Anterior cingulate cortex (tissue), 58 donors: ENCODE data around the gene C3orf38.
"Not testable (repeated sequence)": the region's sequence is repeated elsewhere in the genome, so short reads cannot be mapped to it uniquely, and the experiment has no call there.

Source experiments
- DNase-seq, 58 donors: peaks; one replicate each; lab custom pipeline; 2025; lab: John Stamatoyannopoulos, UW

The C3orf38 gene

DNA sequence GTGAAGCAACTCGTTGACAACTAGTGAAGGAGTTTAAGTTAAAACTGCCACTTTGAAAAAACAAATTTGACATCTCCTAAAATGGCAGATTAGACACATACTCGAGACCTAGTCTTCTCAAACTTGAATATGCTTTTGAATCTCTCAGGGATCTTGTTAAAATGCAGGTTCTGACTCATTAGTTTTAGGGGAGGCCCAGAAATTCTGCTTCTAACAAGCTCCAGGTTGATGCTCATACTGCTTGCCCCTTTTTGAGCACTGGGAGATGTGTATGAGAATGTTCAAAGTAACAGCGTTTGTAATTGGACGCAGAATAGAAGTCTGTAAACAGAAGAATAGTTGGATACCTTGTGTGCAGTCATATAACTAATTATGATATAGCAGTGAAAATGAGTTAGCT, 1.6 kb downstream of the C3orf38 start:
- DNase-seq = no peak

DNA sequence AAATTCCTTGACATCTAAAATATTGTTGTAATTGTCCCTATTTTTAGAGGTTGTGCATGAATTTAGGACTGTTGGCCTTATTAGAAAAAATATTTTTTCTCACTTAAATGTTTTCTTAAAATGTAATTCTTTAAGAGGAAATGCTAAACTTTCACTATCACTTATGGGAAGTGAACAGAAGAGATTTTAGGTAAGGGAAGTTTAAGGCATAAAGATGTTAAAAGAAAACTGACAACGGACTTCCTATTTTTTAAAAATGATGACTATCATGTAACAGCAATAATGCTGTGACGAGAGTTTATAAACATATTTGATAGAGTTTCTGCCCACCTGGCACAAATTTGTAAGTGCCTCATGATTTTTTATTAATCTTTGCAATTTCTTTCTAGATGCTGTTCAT, 3.1 kb downstream of the C3orf38 start:
- no peak for DNase-seq

DNA sequence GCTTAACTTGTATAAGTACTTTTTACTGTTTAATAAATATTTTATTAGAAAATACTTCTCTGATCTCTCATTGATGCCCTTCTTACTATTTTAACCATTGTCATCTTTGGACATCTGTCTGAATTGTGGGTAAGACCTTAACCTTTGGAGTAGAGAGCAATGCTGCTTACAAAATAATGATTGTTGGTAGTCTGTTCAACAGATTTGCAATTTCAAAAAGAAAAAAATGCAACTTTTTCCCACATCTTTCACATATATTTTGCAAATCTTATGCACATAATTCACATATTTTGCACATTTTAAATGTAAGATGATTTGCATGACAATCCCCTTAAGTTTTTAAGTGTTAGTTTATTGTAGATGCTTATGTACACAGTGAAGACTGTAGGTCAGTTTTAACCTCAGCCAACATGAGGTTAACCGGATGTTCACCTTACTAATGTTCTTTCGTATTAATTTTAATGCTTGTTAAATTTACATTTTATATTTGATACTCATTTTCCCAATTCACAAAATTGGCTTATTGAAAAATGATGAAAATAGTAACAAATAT, 16.7 kb downstream of the C3orf38 start:
- no peak for DNase-seq

DNA sequence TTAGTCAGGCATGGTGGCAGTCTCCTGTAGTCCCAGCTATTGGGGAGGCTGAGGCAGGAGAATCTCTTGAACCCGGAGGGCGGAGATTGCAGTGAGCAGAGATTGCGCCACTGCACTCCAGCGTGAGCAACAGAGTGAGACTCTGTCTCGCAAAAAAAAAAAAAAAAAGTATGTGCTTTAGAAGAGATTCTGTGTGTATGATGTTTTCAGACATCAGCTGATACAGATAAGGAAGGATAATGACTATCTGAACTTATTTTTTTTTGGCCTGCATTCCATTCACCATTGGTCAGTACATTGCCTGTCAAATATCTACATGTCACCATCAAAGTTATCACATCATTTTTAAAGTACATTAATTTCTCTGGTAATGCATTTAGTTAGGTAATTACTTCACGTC, 17.4 kb downstream of the C3orf38 start:
- DNase-seq = no peak

DNA sequence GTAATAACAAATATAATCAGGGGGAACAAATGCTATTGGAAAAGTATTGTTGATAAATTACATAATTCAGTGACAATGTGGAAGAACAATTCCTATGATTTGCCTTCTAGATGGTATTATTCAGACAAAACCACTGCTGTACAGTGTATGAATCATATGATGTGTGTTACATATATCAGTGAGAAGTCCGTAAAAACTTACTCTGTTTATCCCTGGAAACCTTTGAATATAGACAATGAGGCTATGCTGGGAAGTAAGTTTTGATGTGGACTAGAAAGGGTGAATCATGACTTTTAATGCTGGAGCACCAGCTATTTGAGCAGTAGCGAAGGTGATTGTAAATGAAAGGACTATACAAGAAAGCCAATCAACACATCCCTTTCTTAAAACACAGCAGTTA, 17.9 kb downstream of the C3orf38 start:
- DNase-seq = no peak

DNA sequence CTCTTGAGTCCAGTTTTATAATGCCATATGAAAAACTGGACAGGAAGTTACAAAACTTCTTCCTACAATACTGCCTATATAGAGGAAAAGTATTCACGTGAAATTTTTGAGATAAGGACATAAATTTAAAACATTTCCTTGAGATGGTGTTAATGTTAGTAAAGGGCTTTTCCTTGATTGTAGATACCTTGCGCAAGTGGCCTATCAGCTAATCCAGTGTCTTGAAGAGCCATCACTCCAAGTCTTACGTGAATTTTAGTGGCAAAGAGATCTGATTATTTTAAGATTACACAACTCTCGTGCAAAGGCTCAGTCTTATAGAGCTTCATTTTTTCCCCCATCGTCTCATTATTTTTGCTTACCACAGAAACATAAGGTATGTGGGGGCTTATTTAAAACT, 18.4 kb downstream of the C3orf38 start:
- DNase-seq = no peak

DNA sequence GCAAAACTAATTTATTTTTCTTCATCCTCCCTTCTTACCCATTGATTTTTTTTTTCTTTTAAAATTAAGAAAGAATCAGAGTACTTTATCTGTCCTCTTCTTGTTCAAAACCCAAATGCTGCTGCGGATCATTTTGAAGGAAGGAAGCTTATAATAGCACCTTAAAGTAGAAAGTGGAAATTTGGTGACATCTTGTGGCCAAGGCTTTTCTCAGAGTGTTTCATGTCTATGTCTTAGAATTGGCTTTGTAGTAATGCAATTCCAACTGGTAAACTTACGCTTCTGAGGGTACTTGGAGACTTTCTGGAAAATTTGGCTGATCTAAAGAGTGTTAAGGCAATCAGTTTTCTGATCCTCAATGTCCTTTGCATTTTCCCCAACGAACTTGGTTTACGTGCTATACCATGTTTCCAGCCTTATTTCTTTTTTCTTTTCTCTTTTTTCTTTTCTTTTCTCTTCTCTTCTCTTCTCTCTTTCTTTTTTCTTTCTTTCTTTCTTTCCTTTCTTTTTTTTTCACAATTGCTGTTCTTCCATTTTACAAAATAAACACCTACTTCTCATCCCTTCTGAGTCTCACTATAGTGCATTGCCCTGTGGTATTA, 30.7 kb downstream of the C3orf38 start:
- no peak for DNase-seq

DNA sequence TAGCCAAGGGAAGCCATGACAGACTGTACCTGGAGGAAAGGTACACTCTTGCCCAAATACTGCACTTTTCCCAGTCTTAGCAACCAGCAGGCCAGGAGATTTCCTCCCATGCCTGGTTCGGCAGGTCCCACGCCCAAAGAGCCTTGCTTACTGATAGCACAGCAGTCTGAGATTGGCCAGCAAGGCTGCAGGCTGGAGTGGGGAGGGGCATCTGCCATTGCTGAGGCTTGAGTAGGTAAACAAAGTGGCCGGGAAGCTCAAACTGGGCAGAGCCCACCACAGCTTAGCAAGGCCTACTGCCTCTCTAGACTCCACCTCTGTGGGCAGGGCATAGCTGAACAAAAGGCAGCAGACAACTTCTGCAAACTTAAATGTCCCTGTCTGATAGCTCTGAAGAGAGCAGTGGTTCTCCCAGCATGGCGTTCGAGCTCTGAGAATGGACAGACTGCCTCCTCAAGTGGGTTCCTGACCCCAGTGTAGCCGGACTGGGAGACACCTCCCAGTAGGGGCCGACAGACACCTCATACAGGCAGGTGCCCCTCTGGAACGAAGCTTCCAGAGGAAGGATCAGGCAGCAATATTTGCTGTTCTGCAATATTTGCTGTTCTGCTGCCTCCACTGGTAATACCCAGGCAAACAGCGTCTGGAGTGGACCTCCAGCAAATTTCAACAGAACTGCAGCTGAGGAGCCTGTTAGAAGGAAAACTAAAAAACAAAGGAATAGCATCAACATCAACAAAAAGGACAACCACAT, 32.6 kb downstream of the C3orf38 start:
- DNase-seq = not testable (repeated sequence)

DNA sequence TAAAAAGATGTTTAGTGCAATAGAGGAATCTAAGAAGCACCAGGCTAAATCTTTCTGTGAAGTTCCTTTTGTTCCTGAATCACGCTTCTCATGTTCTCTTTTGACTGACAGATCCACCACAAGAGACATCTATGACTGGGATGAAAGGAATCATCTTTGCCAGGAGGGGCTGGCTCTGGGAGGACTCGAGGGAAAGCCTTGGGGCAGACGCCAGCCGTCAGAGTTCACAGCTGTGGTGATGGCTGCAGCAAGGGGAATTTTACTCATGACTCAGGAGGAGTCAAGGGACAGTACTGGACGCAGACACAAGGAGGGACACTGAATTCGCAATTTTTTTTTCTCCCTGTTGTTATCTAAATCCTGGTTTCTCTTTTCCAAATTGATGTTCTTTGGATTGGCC, 38.7 kb downstream of the C3orf38 start:
- peak in 41 of 58 donors; percentile 2 to 82 (median 30) for DNase-seq

DNA sequence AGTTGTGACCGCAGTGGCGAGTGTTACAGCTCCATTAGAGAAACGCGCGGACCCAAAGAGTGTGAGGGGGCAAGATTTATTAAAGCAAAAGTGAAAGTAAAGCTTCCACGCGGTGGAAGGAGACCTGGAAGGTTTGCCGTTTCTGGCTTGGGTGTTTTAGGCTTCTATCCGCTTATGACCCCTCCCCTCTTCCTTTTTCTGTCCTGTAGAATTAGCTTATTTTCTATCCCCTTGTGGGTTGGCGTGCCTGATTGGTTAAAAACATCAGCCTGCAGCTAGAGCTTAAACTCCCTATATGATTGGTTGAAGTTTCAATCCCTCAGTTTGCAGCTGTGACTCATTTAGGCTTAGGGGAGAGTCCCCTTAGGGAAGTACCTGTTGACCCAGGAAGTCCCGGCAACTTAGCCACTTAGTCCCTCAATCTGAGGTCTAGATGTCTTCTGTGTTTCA, 39.6 kb downstream of the C3orf38 start:
- DNase-seq = no peak

DNA sequence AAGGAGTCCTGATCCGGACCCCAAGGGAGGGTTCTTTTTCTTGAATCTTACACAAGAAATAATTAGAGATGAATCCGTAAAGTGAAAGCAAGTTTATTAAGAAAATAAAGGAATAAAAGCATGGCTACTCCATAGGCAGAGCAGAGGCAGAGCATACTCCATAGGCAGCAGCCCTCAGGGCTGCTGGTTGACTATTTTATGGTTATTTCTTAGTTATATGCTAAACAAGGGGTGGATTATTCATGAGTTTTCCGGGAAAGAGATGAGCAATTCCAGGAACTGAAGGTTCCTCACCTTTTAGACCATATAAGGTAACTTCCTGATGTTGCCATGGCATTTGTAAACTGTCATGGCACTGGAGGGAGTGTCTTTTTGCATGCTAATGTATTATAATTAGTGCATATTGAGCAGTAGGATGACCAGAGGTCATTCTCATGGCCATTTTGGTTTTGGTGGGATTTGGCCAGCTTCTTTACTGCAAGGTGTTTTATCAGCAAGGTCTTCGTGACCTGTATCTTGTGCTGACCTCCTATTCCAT, 42.2 kb downstream of the C3orf38 start:
- no peak for DNase-seq

DNA sequence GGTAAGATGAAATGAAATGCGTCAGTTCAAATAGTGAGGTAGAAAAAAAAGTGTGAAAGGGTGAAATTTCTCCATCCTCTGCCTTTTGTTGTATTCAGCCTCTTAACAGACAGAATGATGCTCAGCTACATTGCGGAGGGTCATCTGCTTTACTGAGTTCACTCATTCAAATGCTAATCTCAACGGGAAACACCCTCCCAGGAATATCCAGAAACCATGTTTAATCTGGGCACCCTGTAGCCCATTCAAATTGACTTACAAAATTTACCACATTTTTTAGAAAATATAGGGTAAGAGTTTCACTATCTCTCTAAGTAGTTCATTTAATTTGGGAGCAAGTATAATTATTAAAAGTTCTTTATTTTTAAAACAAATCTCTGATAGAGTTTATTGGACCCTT, 42.9 kb downstream of the C3orf38 start:
- no peak for DNase-seq

DNA sequence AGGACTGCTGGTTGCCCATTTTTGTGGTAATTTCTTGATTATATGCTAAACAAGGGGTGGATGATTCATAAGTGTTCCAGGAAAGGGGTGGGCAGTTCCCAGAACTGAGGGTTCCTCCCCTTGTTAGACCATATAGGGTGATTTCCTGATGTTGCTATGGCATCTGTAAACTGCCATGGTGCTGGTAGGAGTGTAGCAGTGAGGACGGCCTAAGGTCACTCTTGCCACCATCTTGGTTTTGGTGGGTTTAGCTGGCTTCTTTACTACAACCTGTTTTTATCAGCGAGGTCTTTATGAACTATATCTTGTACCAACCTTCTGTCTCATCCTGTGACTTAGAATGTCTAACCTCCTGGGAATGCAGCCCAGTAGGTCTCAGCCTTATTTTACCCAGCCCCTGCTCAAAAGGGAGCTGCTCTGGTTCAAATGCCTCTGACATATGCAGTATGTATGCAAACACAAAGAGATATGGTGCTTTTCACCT, 46.2 kb downstream of the C3orf38 start:
- DNase-seq = no peak

DNA sequence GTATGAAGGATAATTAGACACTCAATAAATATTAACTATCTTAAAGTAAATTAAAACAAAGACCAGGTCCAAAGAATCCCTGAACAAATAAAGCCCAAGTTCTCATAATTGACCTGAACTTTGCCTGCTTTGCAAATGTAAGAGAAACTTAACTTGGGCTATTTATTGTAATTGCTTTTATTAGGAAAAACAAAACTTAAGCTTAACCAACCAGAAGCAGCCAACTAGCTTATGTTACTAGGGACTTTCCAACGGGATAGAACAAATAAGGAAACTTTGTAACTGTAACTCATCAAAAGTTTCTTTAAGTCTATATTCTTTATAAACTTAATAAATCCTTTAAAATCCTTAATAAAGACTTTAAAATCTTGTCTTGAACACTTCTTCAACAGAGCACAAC, 48.4 kb downstream of the C3orf38 start:
- DNase-seq = no peak

DNA sequence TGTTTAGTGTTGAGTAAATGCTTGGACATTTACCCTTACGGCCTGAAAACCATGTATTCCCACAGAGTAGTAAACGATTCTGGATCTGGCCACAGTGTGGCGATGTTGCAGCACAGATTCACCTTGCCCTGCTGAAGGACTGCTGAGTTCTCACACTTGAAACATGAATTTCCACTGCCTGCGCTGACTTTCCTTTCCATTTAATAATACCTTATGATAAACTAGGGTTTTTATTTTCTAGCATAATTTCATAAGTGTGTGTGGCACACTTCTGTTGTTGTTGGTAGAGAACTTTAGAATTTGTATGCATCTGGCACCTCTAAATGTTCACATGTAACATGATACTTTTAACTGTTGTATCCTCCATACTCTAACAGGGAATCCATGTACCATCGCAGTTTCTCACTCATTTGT, 53.9 kb downstream of the C3orf38 start:
- DNase-seq = peak in 52 of 58 donors; percentile 5 to 87 (median 48)
